GM12878 (cell line): Measurements from ENCODE around the gene PHF23. TPM values are rescaled to one million over a fixed set of nuclear protein-coding genes. Genes with fewer than 3 reads are reported as not detected.

Experiments
- ASH2L ChIP-seq: fragments of 300-600, 200-600 bp; sonication (generic); IDR thresholded peaks from 2 replicates; pipeline ENCODE4 v1.6.1; 2017; ENCODE audit warnings: low read depth, mild to moderate bottlenecking, borderline replicate concordance
- BCL11A ChIP-seq: IDR thresholded peaks from 2 replicates; pipeline ENCODE4 v1.6.1; 2011; ENCODE audit warnings: low read depth, low read length
- CHD2 ChIP-seq: IDR thresholded peaks from 2 replicates; pipeline ENCODE4 v1.6.1; 2011; ENCODE audit warnings: low read depth, low read length, improper control_type of control experiment, borderline replicate concordance
- ELK1 ChIP-seq: IDR thresholded peaks from 2 replicates; pipeline ENCODE4 v1.6.1; 2012; ENCODE audit warnings: low read depth, low read length, improper control_type of control experiment
- HCFC1 ChIP-seq: fragments of 150-350 bp; IDR thresholded peaks from 2 replicates; pipeline ENCODE4 v1.6.1; 2014; ENCODE audit warnings: low read length
- HDGF ChIP-seq: fragments of 450-650 bp; IDR thresholded peaks from 2 replicates; pipeline ENCODE4 v1.6.1; 2016; ENCODE audit warnings: antibody characterized with exemption
- IKZF1 ChIP-seq: fragments of 450-650 bp; conservative IDR thresholded peaks from 2 replicates; pipeline ENCODE4 v1.6.1; 2017; ENCODE audit warnings: antibody characterized with exemption, mild to moderate bottlenecking
- JUNB ChIP-seq: IDR thresholded peaks from 2 replicates; pipeline ENCODE4 v1.6.1; 2016; ENCODE audit warnings: antibody characterized with exemption, mild to moderate bottlenecking
- JUND ChIP-seq: IDR thresholded peaks from 2 replicates; pipeline ENCODE4 v1.6.1; 2012; ENCODE audit warnings: low read depth, mild to moderate bottlenecking, low read length, improper control_type of control experiment, moderate library complexity
- KLF5 ChIP-seq: fragments of 450-650 bp; IDR thresholded peaks from 2 replicates; pipeline ENCODE4 v1.6.1; 2014; ENCODE audit warnings: mild to moderate bottlenecking; ENCODE audit not compliant: partially characterized antibody
- MLLT1 ChIP-seq: fragments of 450-650 bp; IDR thresholded peaks from 2 replicates; pipeline ENCODE4 v1.6.1; 2016; ENCODE audit warnings: mild to moderate bottlenecking
- PAX5 ChIP-seq: IDR thresholded peaks from 2 replicates; pipeline ENCODE4 v1.6.1; 2011; ENCODE audit warnings: low read depth, low read length, borderline replicate concordance
- PML ChIP-seq: IDR thresholded peaks from 2 replicates; pipeline ENCODE4 v1.6.1; 2012; ENCODE audit warnings: low read length, inconsistent platforms
- REST ChIP-seq: IDR thresholded peaks from 2 replicates; pipeline ENCODE4 v1.6.1; 2012; ENCODE audit warnings: mild to moderate bottlenecking, low read depth, low read length
- TCF12 ChIP-seq: IDR thresholded peaks from 2 replicates; pipeline ENCODE4 v1.6.1; 2011; ENCODE audit warnings: low read depth, mild to moderate bottlenecking, low read length
- TCF7 ChIP-seq: IDR thresholded peaks from 2 replicates; pipeline ENCODE4 v1.6.1; 2014; ENCODE audit warnings: antibody characterized with exemption, borderline replicate concordance
- YY1 ChIP-seq: IDR thresholded peaks from 2 replicates; pipeline ENCODE4 v1.6.1; 2011; ENCODE audit warnings: low read depth, mild to moderate bottlenecking, low read length
- ZBED1 ChIP-seq: IDR thresholded peaks from 2 replicates; pipeline ENCODE4 v1.6.1; 2016; ENCODE audit warnings: borderline replicate concordance
- ZBTB4 ChIP-seq: fragments of 450-650 bp; formaldehyde crosslinking; IDR thresholded peaks from 2 replicates; pipeline ENCODE4 v1.4.0; 2022; ENCODE audit warnings: mild to moderate bottlenecking, moderate library complexity
- ZNF24 ChIP-seq: fragments of 450-650 bp; IDR thresholded peaks from 2 replicates; pipeline ENCODE4 v1.6.1; 2017; ENCODE audit warnings: antibody characterized with exemption, mild to moderate bottlenecking
- ZSCAN29 ChIP-seq: fragments of 450-650 bp; IDR thresholded peaks from 2 replicates; pipeline ENCODE4 v1.6.1; 2017; ENCODE audit warnings: mild to moderate bottlenecking, moderate library complexity
- polyA plus RNA-seq, 11 experiments: library from polyadenylated mRNA; depleted of rRNA in 4 of 11; unstranded in 6 of 11; stranded (reverse) in 5 of 11; fragments of >200 nt; fragmentation: Nextera tagmentation in 4 of 11; fragmentation: Illumina TruSeq in 1 of 11; extraction: Ambion mirVana in 4 of 11; extraction: Trizol in 1 of 11; gene quantifications; 1 replicate in 1 of 11; 2 replicates in 10 of 11; pipeline versions ENCODE4 v1.2.1 to v1.2.3, GENCODE V29; 2011 to 2016; ENCODE audit warnings: inconsistent platforms in 2 of 11, missing spikeins in 2 of 11, low read depth in 1 of 11
- total RNA-seq, 4 experiments: library from RNA; depleted of rRNA in 3 of 4; stranded (reverse); fragments of >200 nt in 3 of 4; fragmentation: Illumina TruSeq in 1 of 4; extraction: Trizol in 1 of 4; gene quantifications; 2 replicates each; pipeline versions ENCODE4 v1.2.1 to v1.2.3, GENCODE V29; 2013 to 2021

PHF23 gene
- total and polyA plus RNA-seq, 10 of the 15 experiments (the other 5 are each of a cell fraction or from before 2014, with no cell fraction given) = 8.2 to 84.8 (median 32.6) TPM

- TF ChIP-seq ZBTB4 (CRISPR knock-in tag) = peak; percentile 99
- TF ChIP-seq HCFC1 = peak; percentile 66
- peak; percentile 41; the same call in 1 of the 2 replicates for TF ChIP-seq TCF12
- peak; percentile 33; the same call in 1 of the 2 replicates for TF ChIP-seq BCL11A
- TF ChIP-seq ZSCAN29 = no peak
- no peak for TF ChIP-seq JUNB
- peak; percentile 86 for TF ChIP-seq PML
- no peak for TF ChIP-seq REST
- 0 out of 2 replicates have a peak, but pooled peaks have one; percentile 17 for TF ChIP-seq ZNF24
- 0 out of 2 replicates have a peak, but pooled peaks have one; percentile 4 for TF ChIP-seq ELK1
- peak; percentile 62; the same call in 1 of the 2 replicates for TF ChIP-seq PAX5
- TF ChIP-seq ASH2L = no peak
- TF ChIP-seq KLF5 = peak; percentile 63
- TF ChIP-seq HDGF = peak; percentile 75; the same call in 1 of the 2 replicates
- no peak for TF ChIP-seq TCF7
- peak; percentile 94; the same call in 1 of the 2 replicates for TF ChIP-seq ZBED1
- TF ChIP-seq YY1 = peak; percentile 85
- TF ChIP-seq IKZF1 = peak; percentile 89
- TF ChIP-seq CHD2 = peak; percentile 83
- TF ChIP-seq MLLT1 = no peak
- peak; percentile 65; the same call in 1 of the 2 replicates for TF ChIP-seq JUND
Measured at GRCh38 chr17:7234083-7234951, 4.9 kb downstream of the PHF23 start, which contains the start of gene DVL2 (continued).
